Esophagus mucosa (tissue), 1 donor: Measurements from ENCODE around the gene THSD7B. TPM values are rescaled to one million over a fixed set of nuclear protein-coding genes. Genes with fewer than 3 reads are reported as not detected.
"Not testable (repeated sequence)": the region's sequence is repeated elsewhere in the genome, so short reads cannot be mapped to it uniquely, and the experiment has no call there.

Experiments used
- ATAC-seq: fragments of 200-7000 bp; cut with Tn5 transposase; one replicate; pipeline ENCODE4 v1.9.1; 2020
- total RNA-seq: library from RNA; stranded (reverse); gene quantifications from one replicate; pipeline ENCODE4 v1.2.4, GENCODE V29; 2023
- donor health status: DM: yes; HTN: yes; CAD: no.

THSD7B gene
- total RNA-seq, 1 donor from 2014 or later, result 0.88 TPM

- not testable (repeated sequence) for ATAC-seq
Measured at GRCh38 chr2:137588578-137588977, 823.2 kb downstream of the THSD7B start.

GRCh38 chr2:137590102-137590501 is 824.8 kb downstream of the THSD7B start:
- no peak for ATAC-seq

GRCh38 chr2:137607722-137608318 is 842.5 kb downstream of the THSD7B start:
- ATAC-seq, result no peak

GRCh38 chr2:137638932-137639331 is 873.6 kb downstream of the THSD7B start:
- no peak for ATAC-seq

- no peak for ATAC-seq
Measured at GRCh38 chr2:137644731-137645130, 879.4 kb downstream of the THSD7B start.

- no peak for ATAC-seq
Measured at GRCh38 chr2:137654046-137654445, 888.7 kb downstream of the THSD7B start.

GRCh38 chr2:137655814-137656213 is 890.5 kb downstream of the THSD7B start:
- ATAC-seq, result no peak

- ATAC-seq, result no peak
Measured at GRCh38 chr2:137658433-137658832, 893.1 kb downstream of the THSD7B start.

- ATAC-seq, result peak; percentile 66
Measured at GRCh38 chr2:137659616-137660015, 894.3 kb downstream of the THSD7B start.

- no peak for ATAC-seq
Measured at GRCh38 chr2:137670111-137670510, 904.8 kb downstream of the THSD7B start.

- peak; percentile 43 for ATAC-seq
Measured at GRCh38 chr2:137672989-137673552, 907.7 kb downstream of the THSD7B start.

GRCh38 chr2:137674991-137675390 is 909.6 kb downstream of the THSD7B start:
- ATAC-seq, result no peak

- peak; percentile 25 for ATAC-seq
Measured at GRCh38 chr2:137675584-137676327, 910.4 kb downstream of the THSD7B start.

GRCh38 chr2:137676346-137676745 is 911.0 kb downstream of the THSD7B start:
- ATAC-seq, result no peak

- ATAC-seq, result no peak
Measured at GRCh38 chr2:137677466-137677865, 912.1 kb downstream of the THSD7B start.

GRCh38 chr2:137689549-137689948 is 924.2 kb downstream of the THSD7B start:
- ATAC-seq, result no peak

- no peak for ATAC-seq
Measured at GRCh38 chr2:137693534-137693933, 928.2 kb downstream of the THSD7B start.

- ATAC-seq, result no peak
Measured at GRCh38 chr2:137696916-137697315, 931.6 kb downstream of the THSD7B start.

- ATAC-seq, result not testable (repeated sequence)
Measured at GRCh38 chr2:137700250-137700649, 934.9 kb downstream of the THSD7B start.

GRCh38 chr2:137700681-137701080 is 935.3 kb downstream of the THSD7B start:
- ATAC-seq, result no peak

- ATAC-seq, result no peak
Measured at GRCh38 chr2:137705296-137705695, 940.0 kb downstream of the THSD7B start.

GRCh38 chr2:137706786-137707613 is 941.7 kb downstream of the THSD7B start:
- no peak for ATAC-seq

GRCh38 chr2:137708311-137708710 is 943.0 kb downstream of the THSD7B start:
- ATAC-seq, result no peak
